ENCODE results near the gene TLE5.

TLE5 gene

GRCh38 chr19:3083964-3084363 is 21.7 kb upstream of the TLE5 start:
- in situ Hi-C loops (cut with HindIII; ENCODE audit: low sequenced_read_pairs) = no loop called here
- no peak overlapping the region for H3K4me3 ChIP-seq (ENCODE audit: low read depth, low read length)
- no peak for TF ChIP-seq CTCF (IDR thresholded peaks at IDR 0.05; ENCODE audit: low read depth, low read length)
- no peak for DNase-seq (ENCODE audit: low read depth, low spot score)

- in situ Hi-C loops (cut with HindIII; ENCODE audit: low sequenced_read_pairs) = no loop called here
- no peak for TF ChIP-seq CTCF (IDR thresholded peaks at IDR 0.05; ENCODE audit: low read depth, low read length)
- H3K4me3 ChIP-seq (ENCODE audit: low read depth, low read length) = no peak overlapping the region
- no peak for DNase-seq (ENCODE audit: low read depth, low spot score)
Observed at GRCh38 chr19:3082331-3082730, 20.0 kb upstream of the TLE5 start.

GRCh38 chr19:3080286-3080685 is 18.0 kb upstream of the TLE5 start:
- in situ Hi-C loops (cut with HindIII; ENCODE audit: low sequenced_read_pairs) = no loop called here
- DNase-seq (ENCODE audit: low read depth, low spot score) = peak; percentile 75
- no peak for TF ChIP-seq CTCF (IDR thresholded peaks at IDR 0.05; ENCODE audit: low read depth, low read length)
- H3K4me3 ChIP-seq (ENCODE audit: low read depth, low read length) = no peak overlapping the region

- no peak overlapping the region for H3K4me3 ChIP-seq (ENCODE audit: low read depth, low read length)
- TF ChIP-seq CTCF (IDR thresholded peaks at IDR 0.05; ENCODE audit: low read depth, low read length) = no peak
- in situ Hi-C loops (cut with HindIII; ENCODE audit: low sequenced_read_pairs) = no loop called here
- no peak for DNase-seq (ENCODE audit: low read depth, low spot score)
Observed at GRCh38 chr19:3079578-3079977, 17.3 kb upstream of the TLE5 start.

GRCh38 chr19:3075605-3076431 is 13.5 kb upstream of the TLE5 start:
- no peak overlapping the region for H3K4me3 ChIP-seq (ENCODE audit: low read depth, low read length)
- peak; percentile 86 for TF ChIP-seq CTCF (IDR thresholded peaks at IDR 0.05; ENCODE audit: low read depth, low read length)
- in situ Hi-C loops (cut with HindIII; ENCODE audit: low sequenced_read_pairs) = no loop called here
- DNase-seq (ENCODE audit: low read depth, low spot score) = no peak

- H3K4me3 ChIP-seq (ENCODE audit: low read depth, low read length) = no peak overlapping the region
- no peak for DNase-seq (ENCODE audit: low read depth, low spot score)
- in situ Hi-C loops (cut with HindIII; ENCODE audit: low sequenced_read_pairs) = no loop called here
- peak; percentile 22 for TF ChIP-seq CTCF (IDR thresholded peaks at IDR 0.05; ENCODE audit: low read depth, low read length)
Observed at GRCh38 chr19:3073931-3074595, 11.8 kb upstream of the TLE5 start.

Measured in astrocyte of the spinal cord (primary cell).